HEK293 (cell line): ENCODE results near the gene COL4A1.

Experiments used
- CTCF ChIA-PET: fragments of 350-600 bp; formaldehyde crosslinking; extraction: SDS; loops from one replicate; lab custom pipeline; 2021; ENCODE audit warnings: antibody characterized with exemption; lab: Yijun Ruan, JAX
- POLR2A ChIA-PET: fragments of 300-600 bp; formaldehyde crosslinking; extraction: SDS; loops from one replicate; lab custom pipeline; 2020; ENCODE audit warnings: antibody characterized with exemption, inconsistent platforms; lab: Yijun Ruan, JAX
- H3K27ac ChIP-seq: fragments of 200-500 bp; sonication (Bioruptor generic); 2 replicates; pipeline ENCODE4 v1.5.1; 2014; ENCODE audit warnings: low read depth, low read length, control low read depth, inconsistent platforms; ENCODE audit errors: extremely low read depth
- H3K36me3 ChIP-seq, 2 experiments: fragments of 200-500 bp in 1 of 2; sonication (Bioruptor generic) in 1 of 2; 1 replicate in 1 of 2; 2 replicates in 1 of 2; pipeline ENCODE4 v1.5.1; 2014 to 2017; ENCODE audit warnings: inconsistent platforms in 2 of 2, low read length in 2 of 2; ENCODE audit not compliant: control insufficient read depth in 2 of 2, insufficient read depth in 1 of 2
- H3K4me1 ChIP-seq: fragments of 200-500 bp; sonication (Bioruptor generic); 2 replicates; pipeline ENCODE4 v1.5.1; 2014; ENCODE audit warnings: mild to moderate bottlenecking, low read length, inconsistent platforms; ENCODE audit not compliant: control insufficient read depth, insufficient read depth
- H3K4me3 ChIP-seq: 2 replicates; pipeline ENCODE4 v1.5.1; 2011; ENCODE audit warnings: low read depth, mild to moderate bottlenecking, control low read depth, low read length, moderate library complexity
- H3K9me3 ChIP-seq: fragments of 200-500 bp; sonication (Bioruptor generic); 2 replicates; pipeline ENCODE4 v1.5.1; 2014; ENCODE audit warnings: low read depth, low read length, inconsistent platforms; ENCODE audit not compliant: control insufficient read depth, insufficient read depth
- ZBTB1 ChIP-seq: fragments of 450-650 bp; formaldehyde crosslinking; IDR thresholded peaks from 2 replicates; pipeline ENCODE4 v1.5.1; 2016; ENCODE audit warnings: missing biosample characterization, missing genetic modification characterization
- ZNF16 ChIP-seq: fragments of 450-650 bp; formaldehyde crosslinking; IDR thresholded peaks from 2 replicates; pipeline ENCODE4 v1.5.1; 2016; ENCODE audit warnings: low read depth, missing biosample characterization, missing genetic modification characterization
- ZNF248 ChIP-seq: fragments of 450-650 bp; formaldehyde crosslinking; IDR thresholded peaks from 2 replicates; pipeline ENCODE4 v1.5.1; 2017; ENCODE audit warnings: missing biosample characterization, missing genetic modification characterization
- ZNF391 ChIP-seq: fragments of 450-650 bp; formaldehyde crosslinking; IDR thresholded peaks from 2 replicates; pipeline ENCODE4 v1.5.1; 2016; ENCODE audit warnings: low read depth, missing biosample characterization, missing genetic modification characterization, borderline replicate concordance
- ZNF521 ChIP-seq: fragments of 450-650 bp; formaldehyde crosslinking; IDR thresholded peaks from 2 replicates; pipeline ENCODE4 v1.5.1; 2017; ENCODE audit warnings: missing biosample characterization, mild to moderate bottlenecking, missing genetic modification characterization
- ZNF626 ChIP-seq: fragments of 450-650 bp; sonication (Bioruptor Pico); formaldehyde crosslinking; IDR thresholded peaks from 2 replicates; pipeline ENCODE4 v1.5.1; 2018; ENCODE audit warnings: missing biosample characterization, missing genetic modification characterization, inconsistent platforms
- ZNF707 ChIP-seq: fragments of 450-650 bp; formaldehyde crosslinking; IDR thresholded peaks from 2 replicates; pipeline ENCODE4 v1.5.1; 2016; ENCODE audit warnings: missing biosample characterization, missing genetic modification characterization
- TF ChIP-seq, protein P1 (sequence below): fragments of 450-650 bp; formaldehyde crosslinking; IDR thresholded peaks from 2 replicates; pipeline ENCODE4 v1.5.1; 2016; ENCODE audit warnings: missing biosample characterization, missing genetic modification characterization, borderline replicate concordance
- TF ChIP-seq, protein P2 (sequence below): fragments of 450-650 bp; formaldehyde crosslinking; IDR thresholded peaks from 2 replicates; pipeline ENCODE4 v1.5.1; 2016; ENCODE audit warnings: missing biosample characterization, missing genetic modification characterization
- TF ChIP-seq, protein P3 (sequence below): fragments of 450-650 bp; formaldehyde crosslinking; IDR thresholded peaks from 2 replicates; pipeline ENCODE4 v1.5.1; 2016; ENCODE audit warnings: missing biosample characterization, missing genetic modification characterization
- TF ChIP-seq, protein P4 (sequence below): fragments of 450-650 bp; formaldehyde crosslinking; IDR thresholded peaks from 2 replicates; pipeline ENCODE4 v1.5.1; 2016; ENCODE audit warnings: missing biosample characterization, missing genetic modification characterization
- TF ChIP-seq, protein P5 (sequence below): fragments of 450-650 bp; IDR thresholded peaks from 2 replicates; pipeline ENCODE4 v1.5.1; 2018; ENCODE audit warnings: missing biosample characterization, missing genetic modification characterization

Gene COL4A1

DNA sequence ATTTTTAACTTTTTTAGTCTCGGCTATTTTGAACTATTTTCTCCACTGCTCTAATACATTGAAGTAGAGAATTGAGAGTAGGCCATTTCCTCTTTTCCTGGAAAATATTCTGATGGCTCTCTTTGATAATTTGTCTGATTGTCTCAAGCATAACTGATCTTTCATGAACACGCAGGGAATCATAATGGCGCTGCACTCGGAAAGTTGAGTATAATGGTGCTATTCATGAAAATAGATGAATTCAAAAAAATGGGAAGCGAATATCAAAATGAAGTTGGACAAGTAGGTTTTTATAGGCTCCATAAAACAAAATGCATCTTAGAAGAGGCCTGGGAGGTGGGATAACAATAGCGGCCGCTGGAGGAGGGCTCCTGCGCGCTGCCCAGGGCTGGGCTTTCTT is 29.2 kb upstream of the COL4A1 start (continued):
- TF ChIP-seq, protein P1, sequence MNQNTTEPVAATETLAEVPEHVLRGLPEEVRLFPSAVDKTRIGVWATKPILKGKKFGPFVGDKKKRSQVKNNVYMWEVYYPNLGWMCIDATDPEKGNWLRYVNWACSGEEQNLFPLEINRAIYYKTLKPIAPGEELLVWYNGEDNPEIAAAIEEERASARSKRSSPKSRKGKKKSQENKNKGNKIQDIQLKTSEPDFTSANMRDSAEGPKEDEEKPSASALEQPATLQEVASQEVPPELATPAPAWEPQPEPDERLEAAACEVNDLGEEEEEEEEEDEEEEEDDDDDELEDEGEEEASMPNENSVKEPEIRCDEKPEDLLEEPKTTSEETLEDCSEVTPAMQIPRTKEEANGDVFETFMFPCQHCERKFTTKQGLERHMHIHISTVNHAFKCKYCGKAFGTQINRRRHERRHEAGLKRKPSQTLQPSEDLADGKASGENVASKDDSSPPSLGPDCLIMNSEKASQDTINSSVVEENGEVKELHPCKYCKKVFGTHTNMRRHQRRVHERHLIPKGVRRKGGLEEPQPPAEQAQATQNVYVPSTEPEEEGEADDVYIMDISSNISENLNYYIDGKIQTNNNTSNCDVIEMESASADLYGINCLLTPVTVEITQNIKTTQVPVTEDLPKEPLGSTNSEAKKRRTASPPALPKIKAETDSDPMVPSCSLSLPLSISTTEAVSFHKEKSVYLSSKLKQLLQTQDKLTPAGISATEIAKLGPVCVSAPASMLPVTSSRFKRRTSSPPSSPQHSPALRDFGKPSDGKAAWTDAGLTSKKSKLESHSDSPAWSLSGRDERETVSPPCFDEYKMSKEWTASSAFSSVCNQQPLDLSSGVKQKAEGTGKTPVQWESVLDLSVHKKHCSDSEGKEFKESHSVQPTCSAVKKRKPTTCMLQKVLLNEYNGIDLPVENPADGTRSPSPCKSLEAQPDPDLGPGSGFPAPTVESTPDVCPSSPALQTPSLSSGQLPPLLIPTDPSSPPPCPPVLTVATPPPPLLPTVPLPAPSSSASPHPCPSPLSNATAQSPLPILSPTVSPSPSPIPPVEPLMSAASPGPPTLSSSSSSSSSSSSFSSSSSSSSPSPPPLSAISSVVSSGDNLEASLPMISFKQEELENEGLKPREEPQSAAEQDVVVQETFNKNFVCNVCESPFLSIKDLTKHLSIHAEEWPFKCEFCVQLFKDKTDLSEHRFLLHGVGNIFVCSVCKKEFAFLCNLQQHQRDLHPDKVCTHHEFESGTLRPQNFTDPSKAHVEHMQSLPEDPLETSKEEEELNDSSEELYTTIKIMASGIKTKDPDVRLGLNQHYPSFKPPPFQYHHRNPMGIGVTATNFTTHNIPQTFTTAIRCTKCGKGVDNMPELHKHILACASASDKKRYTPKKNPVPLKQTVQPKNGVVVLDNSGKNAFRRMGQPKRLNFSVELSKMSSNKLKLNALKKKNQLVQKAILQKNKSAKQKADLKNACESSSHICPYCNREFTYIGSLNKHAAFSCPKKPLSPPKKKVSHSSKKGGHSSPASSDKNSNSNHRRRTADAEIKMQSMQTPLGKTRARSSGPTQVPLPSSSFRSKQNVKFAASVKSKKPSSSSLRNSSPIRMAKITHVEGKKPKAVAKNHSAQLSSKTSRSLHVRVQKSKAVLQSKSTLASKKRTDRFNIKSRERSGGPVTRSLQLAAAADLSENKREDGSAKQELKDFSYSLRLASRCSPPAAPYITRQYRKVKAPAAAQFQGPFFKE (tag by site-specific recombination), result no peak
- TF ChIP-seq ZNF391, result no peak
- no peak for TF ChIP-seq ZNF248 (tag by site-specific recombination)
- TF ChIP-seq, protein P2, sequence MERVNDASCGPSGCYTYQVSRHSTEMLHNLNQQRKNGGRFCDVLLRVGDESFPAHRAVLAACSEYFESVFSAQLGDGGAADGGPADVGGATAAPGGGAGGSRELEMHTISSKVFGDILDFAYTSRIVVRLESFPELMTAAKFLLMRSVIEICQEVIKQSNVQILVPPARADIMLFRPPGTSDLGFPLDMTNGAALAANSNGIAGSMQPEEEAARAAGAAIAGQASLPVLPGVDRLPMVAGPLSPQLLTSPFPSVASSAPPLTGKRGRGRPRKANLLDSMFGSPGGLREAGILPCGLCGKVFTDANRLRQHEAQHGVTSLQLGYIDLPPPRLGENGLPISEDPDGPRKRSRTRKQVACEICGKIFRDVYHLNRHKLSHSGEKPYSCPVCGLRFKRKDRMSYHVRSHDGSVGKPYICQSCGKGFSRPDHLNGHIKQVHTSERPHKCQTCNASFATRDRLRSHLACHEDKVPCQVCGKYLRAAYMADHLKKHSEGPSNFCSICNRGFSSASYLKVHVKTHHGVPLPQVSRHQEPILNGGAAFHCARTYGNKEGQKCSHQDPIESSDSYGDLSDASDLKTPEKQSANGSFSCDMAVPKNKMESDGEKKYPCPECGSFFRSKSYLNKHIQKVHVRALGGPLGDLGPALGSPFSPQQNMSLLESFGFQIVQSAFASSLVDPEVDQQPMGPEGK (tag by site-specific recombination), result no peak
- TF ChIP-seq, all 188 proteins: peak for 0

DNA sequence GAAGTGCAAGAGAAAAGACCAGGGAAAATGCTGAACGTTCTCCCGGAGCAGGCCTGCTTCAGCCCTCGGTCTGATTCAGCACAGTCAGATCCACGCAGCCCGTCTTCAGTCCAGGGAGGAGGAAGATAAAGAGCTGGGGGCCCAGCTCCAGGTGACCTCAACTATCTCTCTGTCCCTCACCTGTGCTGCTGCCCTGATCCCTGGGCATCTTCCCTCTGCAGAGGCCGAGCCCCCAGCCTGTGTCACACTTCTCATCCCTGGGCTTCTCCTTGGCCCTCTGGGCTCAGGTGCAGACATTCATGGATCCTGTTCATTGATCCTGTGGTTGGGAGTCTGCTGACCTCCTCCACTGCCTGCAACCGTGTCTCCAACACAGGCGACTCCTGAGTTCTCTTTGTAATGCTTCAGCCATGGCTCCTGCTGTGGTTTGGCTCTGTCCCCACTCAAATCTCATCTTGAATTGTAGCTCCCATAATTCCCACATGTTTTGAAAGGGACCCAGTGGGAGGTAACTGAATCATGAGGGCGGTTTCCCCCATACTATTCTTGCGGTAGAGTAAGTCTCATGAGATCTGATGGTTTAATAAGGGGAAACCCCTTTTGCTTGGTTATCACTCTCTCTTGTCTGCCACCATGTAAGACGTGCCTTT is 28.0 kb upstream of the COL4A1 start:
- Histone ChIP-seq H3K4me3 (no peak overlapping the region), H3K4me1 (0 out of 2 replicates have a peak, but pooled peaks cover 3% of the 10 kb centered on the region), H3K36me3 (no peaks in the 10 kb centered on the region), H3K27ac (no peak overlapping the region), H3K9me3 (no peaks in the 10 kb centered on the region)
- TF ChIP-seq ZNF707 (tag by site-specific recombination) (no peak), ZNF521 (no peak), ZNF626 (tag by site-specific recombination) (no peak), ZBTB1 (tag by site-specific recombination) (no peak), ZNF16 (no peak)
- TF ChIP-seq, protein P3, sequence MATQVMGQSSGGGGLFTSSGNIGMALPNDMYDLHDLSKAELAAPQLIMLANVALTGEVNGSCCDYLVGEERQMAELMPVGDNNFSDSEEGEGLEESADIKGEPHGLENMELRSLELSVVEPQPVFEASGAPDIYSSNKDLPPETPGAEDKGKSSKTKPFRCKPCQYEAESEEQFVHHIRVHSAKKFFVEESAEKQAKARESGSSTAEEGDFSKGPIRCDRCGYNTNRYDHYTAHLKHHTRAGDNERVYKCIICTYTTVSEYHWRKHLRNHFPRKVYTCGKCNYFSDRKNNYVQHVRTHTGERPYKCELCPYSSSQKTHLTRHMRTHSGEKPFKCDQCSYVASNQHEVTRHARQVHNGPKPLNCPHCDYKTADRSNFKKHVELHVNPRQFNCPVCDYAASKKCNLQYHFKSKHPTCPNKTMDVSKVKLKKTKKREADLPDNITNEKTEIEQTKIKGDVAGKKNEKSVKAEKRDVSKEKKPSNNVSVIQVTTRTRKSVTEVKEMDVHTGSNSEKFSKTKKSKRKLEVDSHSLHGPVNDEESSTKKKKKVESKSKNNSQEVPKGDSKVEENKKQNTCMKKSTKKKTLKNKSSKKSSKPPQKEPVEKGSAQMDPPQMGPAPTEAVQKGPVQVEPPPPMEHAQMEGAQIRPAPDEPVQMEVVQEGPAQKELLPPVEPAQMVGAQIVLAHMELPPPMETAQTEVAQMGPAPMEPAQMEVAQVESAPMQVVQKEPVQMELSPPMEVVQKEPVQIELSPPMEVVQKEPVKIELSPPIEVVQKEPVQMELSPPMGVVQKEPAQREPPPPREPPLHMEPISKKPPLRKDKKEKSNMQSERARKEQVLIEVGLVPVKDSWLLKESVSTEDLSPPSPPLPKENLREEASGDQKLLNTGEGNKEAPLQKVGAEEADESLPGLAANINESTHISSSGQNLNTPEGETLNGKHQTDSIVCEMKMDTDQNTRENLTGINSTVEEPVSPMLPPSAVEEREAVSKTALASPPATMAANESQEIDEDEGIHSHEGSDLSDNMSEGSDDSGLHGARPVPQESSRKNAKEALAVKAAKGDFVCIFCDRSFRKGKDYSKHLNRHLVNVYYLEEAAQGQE (tag by site-specific recombination), result no peak
- TF ChIP-seq, protein P4, sequence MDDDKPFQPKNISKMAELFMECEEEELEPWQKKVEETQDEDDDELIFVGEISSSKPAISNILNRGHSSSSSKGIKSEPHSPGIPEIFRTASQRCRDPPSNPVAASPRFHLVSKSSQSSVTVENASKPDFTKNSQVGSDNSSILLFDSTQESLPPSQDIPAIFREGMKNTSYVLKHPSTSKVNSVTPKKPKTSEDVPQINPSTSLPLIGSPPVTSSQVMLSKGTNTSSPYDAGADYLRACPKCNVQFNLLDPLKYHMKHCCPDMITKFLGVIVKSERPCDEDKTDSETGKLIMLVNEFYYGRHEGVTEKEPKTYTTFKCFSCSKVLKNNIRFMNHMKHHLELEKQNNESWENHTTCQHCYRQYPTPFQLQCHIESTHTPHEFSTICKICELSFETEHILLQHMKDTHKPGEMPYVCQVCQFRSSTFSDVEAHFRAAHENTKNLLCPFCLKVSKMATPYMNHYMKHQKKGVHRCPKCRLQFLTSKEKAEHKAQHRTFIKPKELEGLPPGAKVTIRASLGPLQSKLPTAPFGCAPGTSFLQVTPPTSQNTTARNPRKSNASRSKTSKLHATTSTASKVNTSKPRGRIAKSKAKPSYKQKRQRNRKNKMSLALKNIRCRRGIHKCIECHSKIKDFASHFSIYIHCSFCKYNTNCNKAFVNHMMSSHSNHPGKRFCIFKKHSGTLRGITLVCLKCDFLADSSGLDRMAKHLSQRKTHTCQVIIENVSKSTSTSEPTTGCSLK, result no peak
- TF ChIP-seq, protein P5, sequence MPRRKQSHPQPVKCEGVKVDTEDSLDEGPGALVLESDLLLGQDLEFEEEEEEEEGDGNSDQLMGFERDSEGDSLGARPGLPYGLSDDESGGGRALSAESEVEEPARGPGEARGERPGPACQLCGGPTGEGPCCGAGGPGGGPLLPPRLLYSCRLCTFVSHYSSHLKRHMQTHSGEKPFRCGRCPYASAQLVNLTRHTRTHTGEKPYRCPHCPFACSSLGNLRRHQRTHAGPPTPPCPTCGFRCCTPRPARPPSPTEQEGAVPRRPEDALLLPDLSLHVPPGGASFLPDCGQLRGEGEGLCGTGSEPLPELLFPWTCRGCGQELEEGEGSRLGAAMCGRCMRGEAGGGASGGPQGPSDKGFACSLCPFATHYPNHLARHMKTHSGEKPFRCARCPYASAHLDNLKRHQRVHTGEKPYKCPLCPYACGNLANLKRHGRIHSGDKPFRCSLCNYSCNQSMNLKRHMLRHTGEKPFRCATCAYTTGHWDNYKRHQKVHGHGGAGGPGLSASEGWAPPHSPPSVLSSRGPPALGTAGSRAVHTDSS (tag by site-specific recombination), result no peak
- CTCF ChIA-PET, result no interaction called here
- POLR2A ChIA-PET, result no interaction called here
